Immature natural killer cell (primary cell): ENCODE data around the gene WDR4. TPM values are rescaled to one million over a fixed set of nuclear protein-coding genes. Genes with fewer than 3 reads are reported as not detected.
A peak's percentile ranks its signal among the peaks of the same experiment; 100 is the strongest.
"Not testable (repeated sequence)": the region's sequence is repeated elsewhere in the genome, so short reads cannot be mapped to it uniquely, and the experiment has no call there.

Source experiments
- DNase-seq, 3 donors: peaks; one replicate each; pipeline ENCODE4 v3.0.0; 2022; ENCODE audit warnings: mixed read lengths in 1 of 3
- H3K27ac Mint-ChIP-seq, 6 donors: one replicate each; pipeline ENCODE4 v1.8.0; 2020; ENCODE audit warnings: mixed read lengths in 6 of 6, mild to moderate bottlenecking in 5 of 6, inconsistent platforms in 4 of 6, moderate library complexity in 3 of 6
- H3K27me3 Mint-ChIP-seq, 3 donors: one replicate each; pipeline ENCODE4 v1.8.0; 2020 to 2021; ENCODE audit warnings: low read depth in 3 of 3, mild to moderate bottlenecking in 3 of 3, mixed read lengths in 3 of 3, moderate library complexity in 3 of 3, inconsistent platforms in 1 of 3
- H3K36me3 Mint-ChIP-seq, 3 donors: one replicate each; pipeline ENCODE4 v1.8.0; 2020; ENCODE audit warnings: mixed read lengths in 3 of 3, inconsistent platforms in 2 of 3, mild to moderate bottlenecking in 2 of 3
- H3K4me1 Mint-ChIP-seq, 2 donors: one replicate each; pipeline ENCODE4 v1.8.0; 2020; ENCODE audit warnings: inconsistent platforms in 2 of 2, mild to moderate bottlenecking in 2 of 2, mixed read lengths in 2 of 2, moderate library complexity in 1 of 2
- H3K4me3 Mint-ChIP-seq, 5 donors: one replicate each; pipeline ENCODE4 v1.8.0; 2020; ENCODE audit warnings: mild to moderate bottlenecking in 5 of 5, mixed read lengths in 5 of 5, inconsistent platforms in 3 of 5, moderate library complexity in 3 of 5
- H3K9me3 Mint-ChIP-seq, 6 donors: one replicate each; pipeline ENCODE4 v1.8.0; 2020; ENCODE audit warnings: mild to moderate bottlenecking in 6 of 6, mixed read lengths in 6 of 6, inconsistent platforms in 4 of 6, moderate library complexity in 3 of 6
- polyA plus RNA-seq, 3 donors: library from polyadenylated mRNA; unstranded; fragments of 300-500 nt; fragmentation: Illumina TruSeq; gene quantifications; one replicate each; pipeline ENCODE4 v1.2.3, GENCODE V29; 2021

Gene WDR4
- polyA plus RNA-seq, 3 donors from 2014 or later = 4.2 to 17.5 (median 5.1) TPM

DNA sequence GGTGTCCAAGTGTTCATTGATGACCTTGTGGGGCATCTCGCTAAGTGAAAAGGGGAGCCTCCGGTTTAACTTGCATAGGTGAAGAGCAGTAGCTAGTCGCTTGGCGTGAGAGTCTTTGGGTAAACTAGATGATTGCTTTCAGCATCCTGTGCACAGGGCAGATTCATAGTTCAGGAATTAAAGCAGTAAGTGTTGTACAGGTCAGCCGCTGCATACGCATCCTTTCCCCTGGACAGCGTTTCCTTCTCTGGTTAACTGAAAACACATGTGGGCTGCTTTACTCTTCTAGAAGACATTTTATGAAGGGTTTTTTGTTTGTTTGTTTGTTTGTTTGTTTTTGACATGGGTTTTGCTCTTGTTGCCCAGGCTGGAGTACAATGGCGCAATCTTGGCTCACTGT lies 25.9 kb upstream of the WDR4 start:
- Mint-ChIP-seq H3K4me1 (peaks cover 6 to 16% of the 10 kb centered on the region in 2 donors), H3K36me3 (peaks cover 12 to 30% (median 14%) of the 10 kb centered on the region in 3 donors)

DNA sequence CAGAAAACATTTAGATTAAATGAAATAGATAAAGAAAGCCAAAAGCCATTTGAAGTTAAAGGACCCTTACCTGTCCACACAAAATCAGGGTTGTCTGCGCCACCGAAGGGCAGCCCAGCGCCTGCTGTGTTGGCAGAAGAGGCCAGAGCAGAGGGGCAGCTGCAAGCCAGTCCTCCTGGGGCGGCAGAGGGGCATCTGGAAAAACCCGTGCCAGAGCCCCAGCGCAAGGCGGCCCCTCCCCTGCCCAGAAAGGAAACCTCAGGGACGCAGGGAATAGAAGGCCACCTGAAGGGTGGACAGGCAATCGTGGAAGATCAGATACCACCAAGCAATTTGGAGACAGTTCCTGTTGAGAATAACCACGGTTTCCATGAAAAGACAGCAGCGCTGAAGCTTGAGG lies 24.5 kb upstream of the WDR4 start:
- H3K4me3 Mint-ChIP-seq = no peak overlapping the region
- H3K4me1 Mint-ChIP-seq = peaks cover 6 to 17% of the 10 kb centered on the region in 2 donors
- H3K36me3 Mint-ChIP-seq = peaks cover 12 to 28% (median 14%) of the 10 kb centered on the region in 3 donors
- DNase-seq = no peak
- no peaks in the 10 kb centered on the region for H3K9me3 Mint-ChIP-seq
- peaks cover 0 to 1% (median 0%) of the 10 kb centered on the region in 3 donors for H3K27me3 Mint-ChIP-seq
- H3K27ac Mint-ChIP-seq = no peak overlapping the region

More for the DNA sequence above, 25.9 kb upstream of the WDR4 start:
- H3K27ac Mint-ChIP-seq = no peak overlapping the region
- no peak overlapping the region for H3K4me3 Mint-ChIP-seq
- no peaks in the 10 kb centered on the region for H3K9me3 Mint-ChIP-seq
- peaks cover 0 to 1% (median 0%) of the 10 kb centered on the region in 3 donors for H3K27me3 Mint-ChIP-seq
- DNase-seq = no peak

DNA sequence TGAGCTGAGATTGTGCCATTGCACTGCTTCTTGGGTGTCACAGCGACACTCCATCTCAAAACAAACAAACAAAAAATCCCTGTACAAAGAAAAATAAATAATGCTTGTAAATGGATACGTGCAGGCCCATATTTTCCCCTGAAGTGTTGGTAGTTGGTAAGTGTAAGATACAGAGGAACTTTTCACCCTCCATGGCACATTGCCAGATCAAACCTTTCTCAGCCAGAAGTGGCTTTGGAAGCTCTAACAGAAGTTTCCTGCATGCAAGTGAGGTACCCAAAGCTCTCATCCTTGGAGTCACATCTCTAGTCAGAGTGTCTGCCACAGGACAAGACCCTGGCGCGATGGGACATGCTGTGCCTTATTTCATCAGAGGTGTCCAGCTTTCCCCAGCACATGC lies 21.1 kb upstream of the WDR4 start:
- Mint-ChIP-seq H3K27me3 (peaks cover 0 to 1% (median 0%) of the 10 kb centered on the region in 3 donors), H3K4me3 (no peak overlapping the region), H3K4me1 (peaks cover 4 to 19% of the 10 kb centered on the region in 2 donors), H3K36me3 (peaks cover 4 to 26% (median 13%) of the 10 kb centered on the region in 3 donors), H3K27ac (peak overlapping the region in 1 of 6 donors; percentile 53), H3K9me3 (no peaks in the 10 kb centered on the region)
- no peak for DNase-seq

DNA sequence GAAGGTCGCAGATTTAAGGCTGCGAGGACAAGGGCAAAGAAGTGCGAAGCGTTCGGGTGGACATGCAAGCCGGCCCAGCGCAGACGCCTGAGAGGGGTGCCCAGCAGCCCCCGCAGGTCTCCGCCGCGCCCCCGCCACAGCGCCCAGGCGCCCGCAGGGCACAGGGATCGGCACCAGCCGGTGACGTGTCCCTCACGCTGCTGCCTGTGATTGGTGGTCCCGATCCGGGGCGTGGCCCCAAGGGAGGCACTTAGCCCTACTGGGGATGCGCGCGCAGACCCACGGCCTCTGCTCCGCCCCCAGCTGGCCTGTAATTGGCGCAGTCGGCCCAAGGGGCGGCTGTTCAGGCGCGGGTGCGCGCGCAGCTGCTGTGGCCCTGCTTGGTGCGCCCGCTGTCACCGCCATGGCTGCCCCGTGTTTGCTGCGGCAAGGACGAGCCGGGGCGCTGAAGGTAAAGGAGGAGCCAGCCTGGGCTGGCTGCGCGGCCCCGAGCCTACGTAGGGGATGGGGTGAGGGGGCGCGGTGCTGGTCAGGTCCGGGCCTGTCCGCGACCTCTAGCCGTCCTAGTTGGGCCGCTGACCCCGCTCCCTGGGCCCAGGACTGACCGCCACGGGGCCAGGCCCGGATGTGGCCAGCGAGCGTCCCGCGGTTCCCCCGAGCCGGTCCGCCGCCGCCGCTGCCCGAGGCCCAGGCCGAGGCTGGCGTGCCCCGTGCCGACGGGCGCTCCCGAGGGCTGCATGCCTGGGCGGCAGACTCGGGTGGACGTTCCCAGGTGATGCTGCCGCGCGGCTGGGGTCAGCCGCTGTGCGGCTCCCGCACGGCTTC lies 13.8 kb upstream of the WDR4 start, which contains the start of gene NDUFV3:
Gene NDUFV3 (plus strand): TSS at position 379 of the 825 bp plus-strand sequence. CDS start 25 bp downstream, at position 404.
- H3K27ac Mint-ChIP-seq = peak within 1 kb of the TSS; percentile 90 to 99 (median 96)
- DNase-seq = peak; percentile 98 to 99 (median 99)
- peaks cover 0 to 4% (median 2%) of the 10 kb centered on the region in 3 donors for H3K36me3 Mint-ChIP-seq
- peak within 1 kb of the TSS; percentile 85 to 94 (median 89) for H3K4me3 Mint-ChIP-seq
- H3K9me3 Mint-ChIP-seq = no peaks in the 10 kb centered on the region
- peaks cover 12 to 18% of the 10 kb centered on the region in 2 donors for H3K4me1 Mint-ChIP-seq
- peaks cover 4 to 8% (median 7%) of the 10 kb centered on the region in 3 donors for H3K27me3 Mint-ChIP-seq

DNA sequence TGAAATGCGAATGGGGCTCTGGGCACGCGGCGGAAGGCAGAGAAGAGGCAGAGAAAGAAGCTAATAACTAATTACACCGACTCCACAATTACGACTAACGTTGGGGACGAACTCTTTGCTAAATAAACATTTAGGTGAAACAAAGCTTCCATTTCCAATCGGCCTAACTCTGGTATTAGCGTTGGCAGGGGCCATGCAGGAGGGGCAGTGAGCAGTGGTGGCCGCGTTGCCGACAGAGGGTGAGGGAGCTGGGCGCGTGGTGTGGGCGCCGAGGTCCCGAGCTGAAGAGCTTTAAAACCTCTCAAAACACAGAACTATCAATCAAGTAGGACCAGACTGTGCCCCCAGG lies 13.2 kb upstream of the WDR4 start:
- no peak for DNase-seq
- H3K9me3 Mint-ChIP-seq = no peaks in the 10 kb centered on the region
- H3K27ac Mint-ChIP-seq = peak overlapping the region; percentile 89 to 99 (median 96)
- H3K27me3 Mint-ChIP-seq = peaks cover 4 to 8% (median 7%) of the 10 kb centered on the region in 3 donors
- no peaks in the 10 kb centered on the region for H3K36me3 Mint-ChIP-seq
- H3K4me3 Mint-ChIP-seq = peak overlapping the region; percentile 85 to 94 (median 89)
- peaks cover 12 to 14% of the 10 kb centered on the region in 2 donors for H3K4me1 Mint-ChIP-seq

DNA sequence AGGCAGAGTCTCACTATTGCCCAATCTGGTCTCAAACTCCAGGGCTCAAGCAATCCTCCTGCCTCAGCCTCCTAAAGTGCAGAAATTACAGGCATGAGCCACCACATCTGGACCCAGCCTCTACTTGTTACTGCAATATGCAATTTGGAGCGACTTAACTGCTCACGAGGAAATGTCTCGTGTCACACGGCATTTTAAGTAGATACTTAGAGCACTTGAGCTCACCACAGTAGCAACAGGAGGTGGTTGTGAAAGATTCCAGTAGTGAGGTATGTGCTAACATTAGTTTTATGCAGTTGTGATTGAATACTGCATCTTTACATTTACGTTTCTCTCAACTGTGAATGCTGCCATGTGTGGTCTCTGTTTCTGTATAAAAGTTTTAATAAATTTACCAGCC lies 8.0 kb upstream of the WDR4 start:
- Mint-ChIP-seq H3K36me3 (no peaks in the 10 kb centered on the region), H3K4me3 (no peak overlapping the region), H3K27ac (no peak overlapping the region), H3K27me3 (peaks cover 0 to 4% (median 2%) of the 10 kb centered on the region in 3 donors), H3K9me3 (no peaks in the 10 kb centered on the region), H3K4me1 (peaks cover 2 to 3% of the 10 kb centered on the region in 2 donors)
- no peak for DNase-seq

DNA sequence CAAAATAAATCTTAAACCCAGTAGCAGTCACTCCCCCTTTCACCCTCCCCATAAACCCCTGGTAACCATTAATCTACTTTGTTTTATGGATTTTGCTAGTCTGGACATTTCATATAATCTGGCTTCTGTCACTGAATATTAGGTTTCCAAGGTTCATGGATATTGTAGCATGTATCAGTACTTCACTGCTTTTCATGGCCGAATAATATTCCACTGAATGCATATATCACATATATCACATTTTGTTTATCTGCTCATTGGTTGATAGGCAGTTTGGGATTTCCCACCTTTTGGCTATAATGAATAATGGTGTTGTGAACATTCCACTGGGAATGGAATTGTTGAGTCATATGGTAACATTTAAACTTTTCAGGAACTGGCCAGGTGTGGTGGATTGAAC lies 4.6 kb upstream of the WDR4 start:
- Mint-ChIP-seq H3K27me3 (peaks cover 8 to 14% (median 14%) of the 10 kb centered on the region in 3 donors), H3K4me3 (no peak overlapping the region), H3K27ac (no peak overlapping the region), H3K4me1 (peaks cover 21 to 25% of the 10 kb centered on the region in 2 donors), H3K9me3 (no peaks in the 10 kb centered on the region), H3K36me3 (no peaks in the 10 kb centered on the region)
- no peak for DNase-seq

DNA sequence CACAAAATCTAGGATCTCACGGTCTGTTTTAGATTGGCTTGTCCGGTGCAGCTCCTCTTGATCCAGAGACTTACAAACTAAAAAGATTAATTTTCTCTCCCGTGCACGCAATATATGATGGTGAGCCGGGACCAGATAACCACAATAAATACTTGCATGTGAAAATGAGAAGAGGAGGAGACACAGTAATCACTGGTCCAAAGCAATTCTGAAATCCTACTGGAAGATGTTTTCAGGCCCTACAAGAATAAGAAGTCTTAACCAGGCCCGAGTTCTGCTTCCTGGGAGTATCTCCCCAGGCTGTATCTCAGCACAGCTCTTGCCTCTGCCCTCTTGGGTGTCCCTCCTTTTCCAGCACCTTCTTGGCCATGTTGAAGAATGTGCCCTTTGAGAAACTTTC lies 1.0 kb upstream of the WDR4 start:
- no peaks in the 10 kb centered on the region for H3K9me3 Mint-ChIP-seq
- H3K4me3 Mint-ChIP-seq = peak overlapping the region; percentile 92 to 98 (median 95)
- DNase-seq = no peak
- peaks cover 8 to 20% (median 19%) of the 10 kb centered on the region in 3 donors for H3K27me3 Mint-ChIP-seq
- H3K36me3 Mint-ChIP-seq = no peaks in the 10 kb centered on the region
- H3K27ac Mint-ChIP-seq = peak overlapping the region; percentile 95 to 99 (median 98)
- peaks cover 32 to 37% of the 10 kb centered on the region in 2 donors for H3K4me1 Mint-ChIP-seq

DNA sequence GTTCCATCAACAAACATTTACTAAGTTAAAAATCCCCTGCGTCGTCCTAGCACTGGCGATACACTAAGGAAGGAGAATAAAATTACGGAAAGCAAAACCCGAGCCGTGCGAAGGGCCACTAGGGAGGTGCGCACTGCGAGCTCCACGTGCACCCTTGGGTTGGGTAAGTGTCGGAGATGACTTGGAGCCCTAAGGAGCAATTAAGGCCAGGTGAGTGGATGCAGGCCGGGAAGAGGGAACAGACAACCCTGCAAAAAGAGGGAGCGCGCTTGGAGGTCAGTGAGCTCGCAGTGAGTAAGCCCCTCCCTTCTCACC lies 704 bp downstream of the WDR4 start:
- H3K27me3 Mint-ChIP-seq = peaks cover 8 to 20% (median 19%) of the 10 kb centered on the region in 3 donors
- H3K9me3 Mint-ChIP-seq = no peaks in the 10 kb centered on the region
- DNase-seq = no peak
- H3K27ac Mint-ChIP-seq = peak overlapping the region; percentile 95 to 99 (median 98)
- peaks cover 0 to 11% (median 7%) of the 10 kb centered on the region in 3 donors for H3K36me3 Mint-ChIP-seq
- peak overlapping the region; percentile 92 to 98 (median 96) for H3K4me3 Mint-ChIP-seq
- peaks cover 32 to 37% of the 10 kb centered on the region in 2 donors for H3K4me1 Mint-ChIP-seq

DNA sequence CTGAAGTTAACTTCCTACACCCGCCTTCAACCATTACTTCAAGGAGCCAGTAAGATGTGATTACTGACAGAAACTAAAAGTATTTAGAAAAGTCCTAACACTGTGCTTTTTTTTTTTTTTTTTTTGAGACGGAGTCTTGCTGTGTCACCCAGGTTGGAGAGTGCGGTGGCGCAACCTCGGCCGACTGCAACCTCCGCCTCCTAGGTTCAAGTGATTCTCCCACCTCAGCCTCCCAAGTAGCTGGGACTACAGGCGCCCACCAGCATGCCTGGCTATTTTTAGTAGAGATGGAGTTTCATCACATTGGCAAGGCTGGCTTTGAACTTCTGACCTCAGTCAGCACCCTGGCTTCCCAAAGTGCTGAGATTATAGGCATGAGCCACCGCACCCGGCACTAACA lies 3.5 kb downstream of the WDR4 start:
- not testable (repeated sequence) for DNase-seq, H3K4me3 Mint-ChIP-seq, H3K9me3 Mint-ChIP-seq, H3K27ac Mint-ChIP-seq
- H3K36me3 Mint-ChIP-seq = peaks cover 2 to 27% (median 21%) of the 10 kb centered on the region in 3 donors
- H3K27me3 Mint-ChIP-seq = peaks cover 8 to 20% (median 18%) of the 10 kb centered on the region in 3 donors
- H3K4me1 Mint-ChIP-seq = peaks cover 26 to 27% of the 10 kb centered on the region in 2 donors

DNA sequence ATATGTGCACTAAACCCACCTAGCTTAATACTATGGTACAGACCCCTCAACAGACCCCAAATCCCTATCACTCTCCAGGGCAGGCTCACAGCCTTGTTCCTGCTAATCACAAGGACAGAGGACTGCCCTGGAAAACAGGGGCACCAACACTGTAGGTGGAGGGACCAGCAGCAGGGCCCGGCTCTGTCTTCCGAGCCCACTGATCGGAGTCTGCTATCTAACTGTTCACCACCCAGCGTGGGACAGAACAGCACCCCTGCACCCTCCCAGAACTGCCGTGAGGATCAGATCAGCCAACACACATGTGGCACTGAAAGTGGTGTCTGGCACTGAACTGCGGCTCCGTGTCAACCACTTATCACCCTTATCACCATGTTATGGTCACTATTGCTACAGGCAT lies 6.2 kb downstream of the WDR4 start:
- no peak overlapping the region for H3K4me3 Mint-ChIP-seq
- H3K9me3 Mint-ChIP-seq = no peaks in the 10 kb centered on the region
- H3K27me3 Mint-ChIP-seq = no peaks in the 10 kb centered on the region
- DNase-seq = no peak
- H3K36me3 Mint-ChIP-seq = peaks cover 7 to 31% (median 21%) of the 10 kb centered on the region in 3 donors
- no peak overlapping the region for H3K27ac Mint-ChIP-seq
- peaks cover 4% of the 10 kb centered on the region in 2 donors for H3K4me1 Mint-ChIP-seq

DNA sequence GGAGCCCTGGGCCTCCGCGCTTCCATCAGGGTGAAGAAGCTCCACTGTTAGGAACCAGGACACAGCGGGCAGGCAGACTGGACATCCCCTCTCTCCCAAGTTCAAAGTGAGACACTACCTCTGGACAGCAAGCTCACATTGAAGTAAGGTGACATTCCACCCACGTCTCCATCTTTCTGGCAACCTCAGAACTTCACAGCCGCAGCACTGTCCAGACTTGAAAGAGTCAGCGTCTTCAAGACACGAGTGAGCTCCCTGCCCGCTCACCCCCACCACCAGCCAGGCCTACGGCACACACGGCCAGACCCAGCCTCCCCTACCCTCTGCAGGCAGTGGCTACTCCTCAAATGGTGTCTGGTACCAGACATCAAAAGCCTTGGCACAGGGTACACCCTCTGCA lies 11.1 kb downstream of the WDR4 start:
- H3K36me3 Mint-ChIP-seq = peaks cover 7 to 21% (median 10%) of the 10 kb centered on the region in 3 donors
- DNase-seq = no peak
- H3K27ac Mint-ChIP-seq = no peak overlapping the region
- H3K4me1 Mint-ChIP-seq = peaks cover 0 to 2% of the 10 kb centered on the region in 2 donors
- no peaks in the 10 kb centered on the region for H3K9me3 Mint-ChIP-seq
- H3K4me3 Mint-ChIP-seq = no peak overlapping the region
- no peaks in the 10 kb centered on the region for H3K27me3 Mint-ChIP-seq

DNA sequence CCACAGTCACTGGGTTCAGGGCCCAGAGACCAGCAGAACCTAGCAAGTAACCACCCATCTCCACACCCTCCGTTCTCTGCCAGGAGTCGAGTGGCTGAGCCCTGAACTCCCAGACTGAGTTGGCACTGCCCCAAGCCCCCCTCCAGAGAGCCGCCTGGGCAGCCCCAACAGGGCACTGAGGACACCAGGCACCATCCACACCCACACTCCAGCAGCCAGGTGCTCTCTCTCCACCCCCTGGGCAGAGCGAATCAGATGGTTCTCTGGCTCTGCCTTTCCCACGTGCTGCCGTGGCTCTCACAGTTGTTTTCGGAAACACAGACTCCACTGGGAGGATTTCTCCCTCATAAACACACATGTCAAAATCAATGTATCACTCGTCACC lies 13.6 kb downstream of the WDR4 start:
- H3K36me3 Mint-ChIP-seq = peaks cover 0 to 12% (median 5%) of the 10 kb centered on the region in 3 donors
- no peak for DNase-seq
- H3K4me1 Mint-ChIP-seq = peaks cover 0 to 2% of the 10 kb centered on the region in 2 donors
- no peak overlapping the region for H3K4me3 Mint-ChIP-seq
- no peak overlapping the region for H3K27ac Mint-ChIP-seq
- no peaks in the 10 kb centered on the region for H3K9me3 Mint-ChIP-seq
- H3K27me3 Mint-ChIP-seq = peaks cover 0 to 2% (median 0%) of the 10 kb centered on the region in 3 donors
